HCT116 (cell line): Measurements from ENCODE around the gene BNIP5. TPM values are rescaled to one million over a fixed set of nuclear protein-coding genes. Genes with fewer than 3 reads are reported as not detected.

Source experiments
- ATAC-seq: fragments of 200-7000 bp; cut with Tn5 transposase; 2 replicates; pipeline ENCODE4 v1.9.1; 2020; ENCODE audit warnings: mild to moderate bottlenecking, moderate library complexity
- BruUV-seq: library from RNA; stranded (reverse); fragments of 400-500 nt; replicated peaks from 2 replicates; lab custom pipeline; 2021; lab: Mats Ljungman, UMichigan
- CTCF ChIA-PET: fragments of 300-600 bp; sonication (Branson Sonifier 250); formaldehyde crosslinking; loops from one replicate; lab custom pipeline; 2021; ENCODE audit warnings: antibody characterized with exemption; lab: Charles Lee
- POLR2A ChIA-PET: fragments of 300-600, 350-600 bp; sonication (Branson Sonifier 250); formaldehyde crosslinking; loops from one replicate; lab custom pipeline; 2021; ENCODE audit warnings: antibody characterized with exemption; lab: Charles Lee
- RAD21 ChIA-PET, 2 experiments: fragments of 300-600 bp; sonication (Branson Sonifier 250); formaldehyde crosslinking; loops; one replicate each; lab custom pipeline; 2023; ENCODE audit warnings: low total read pairs in 2 of 2; ENCODE audit not compliant: uncharacterized antibody in 2 of 2, unreplicated experiment in 2 of 2, low non-redundant PET in 1 of 2; lab: Charles Lee
- DNase-seq: peaks from one replicate; pipeline ENCODE4 v3.0.0-alpha.2; 2010; ENCODE audit warnings: low read depth, low spot score
- H2AFZ ChIP-seq: fragments of 200-600 bp; shearing (Covaris generic), sonication (generic); 2 replicates; pipeline ENCODE4 v1.6.1; 2017; ENCODE audit warnings: low read depth, mixed run types, mixed read lengths, antibody characterized with exemption, low read length; ENCODE audit not compliant: poor library complexity, severe bottlenecking
- H3K27ac ChIP-seq: 2 replicates; pipeline ENCODE4 v1.5.1; 2012; ENCODE audit warnings: low read depth, low read length
- H3K27me3 ChIP-seq: fragments of 200-600 bp; sonication (generic); 2 replicates; pipeline ENCODE4 v1.6.1; 2016; ENCODE audit warnings: mixed run types, low read length, mixed read lengths; ENCODE audit not compliant: insufficient read depth
- H3K36me3 ChIP-seq, 2 experiments: fragments of 200-500 bp in 1 of 2; fragments of 200-600 bp in 1 of 2; sonication (Bioruptor generic) in 1 of 2; sonication (generic) in 1 of 2; 2 replicates each; pipeline versions ENCODE4 v1.5.1 to v1.6.1; 2014 to 2016; ENCODE audit warnings: low read length in 2 of 2, inconsistent platforms in 1 of 2, mixed read lengths in 1 of 2, mixed run types in 1 of 2; ENCODE audit not compliant: insufficient read depth in 2 of 2, control insufficient read depth in 1 of 2
- H3K4me1 ChIP-seq, 2 experiments: fragments of 200-600 bp in 1 of 2; sonication (generic) in 1 of 2; 2 replicates each; pipeline versions ENCODE4 v1.5.1 to v1.6.1; 2012 to 2017; ENCODE audit warnings: low read length in 2 of 2, inconsistent platforms in 1 of 2, mild to moderate bottlenecking in 1 of 2, mixed read lengths in 1 of 2, mixed run types in 1 of 2, moderate library complexity in 1 of 2; ENCODE audit not compliant: insufficient read depth in 2 of 2, control insufficient read depth in 1 of 2
- H3K4me2 ChIP-seq: fragments of 200-600 bp; sonication (generic); 2 replicates; pipeline ENCODE4 v1.6.1; 2017; ENCODE audit warnings: mixed run types, low read length, mixed read lengths
- H3K4me3 ChIP-seq, 2 experiments: fragments of 200-600 bp in 1 of 2; sonication (generic) in 1 of 2; replicated peaks in 1 of 2; 2 replicates each; pipeline ENCODE4 v1.5.1; 2011 to 2016; ENCODE audit warnings: low read length in 2 of 2, control low read depth in 1 of 2, low read depth in 1 of 2, mild to moderate bottlenecking in 1 of 2, mixed read lengths in 1 of 2, mixed run types in 1 of 2
- H3K79me2 ChIP-seq: fragments of 200-600 bp; sonication (generic); 2 replicates; pipeline ENCODE4 v1.6.1; 2017; ENCODE audit warnings: mild to moderate bottlenecking, mixed run types, low read length, moderate library complexity, mixed read lengths; ENCODE audit not compliant: insufficient read depth
- H3K9ac ChIP-seq: fragments of 200-600 bp; sonication (generic); 2 replicates; pipeline ENCODE4 v1.6.1; 2016; ENCODE audit warnings: low read length, mixed read lengths
- H3K9me2 ChIP-seq: fragments of 200-600 bp; sonication (generic), shearing (Covaris generic); 2 replicates; pipeline ENCODE4 v1.6.1; 2017; ENCODE audit warnings: mixed run types, mild to moderate bottlenecking, moderate library complexity; ENCODE audit not compliant: insufficient read depth
- H3K9me3 ChIP-seq, 2 experiments: fragments of 200-500 bp in 1 of 2; fragments of 200-600 bp in 1 of 2; sonication (Bioruptor generic) in 1 of 2; sonication (generic) in 1 of 2; 2 replicates each; pipeline ENCODE4 v1.6.1; 2014 to 2017; ENCODE audit warnings: low read length in 2 of 2, mixed read lengths in 2 of 2, inconsistent platforms in 1 of 2, low read depth in 1 of 2, mild to moderate bottlenecking in 1 of 2, mixed run types in 1 of 2, moderate library complexity in 1 of 2; ENCODE audit not compliant: control insufficient read depth in 1 of 2, insufficient read depth in 1 of 2
- H4K20me1 ChIP-seq: fragments of 200-600 bp; sonication (generic), shearing (Covaris generic); 2 replicates; pipeline ENCODE4 v1.6.1; 2017; ENCODE audit warnings: mixed run types, mild to moderate bottlenecking, moderate library complexity; ENCODE audit not compliant: insufficient read depth
- ATF3 ChIP-seq: IDR thresholded peaks from 2 replicates; pipeline ENCODE4 v1.6.1; 2012
- CBX3 ChIP-seq: IDR thresholded peaks from 2 replicates; pipeline ENCODE4 v1.6.1; 2012; ENCODE audit warnings: low read depth
- CEBPB ChIP-seq: IDR thresholded peaks from 2 replicates; pipeline ENCODE4 v1.6.1; 2012; ENCODE audit warnings: low read depth
- ELF1 ChIP-seq: IDR thresholded peaks from 2 replicates; pipeline ENCODE4 v1.6.1; 2012; ENCODE audit warnings: low read depth, borderline replicate concordance
- EZH2 ChIP-seq: fragments of 200-600 bp; sonication (generic); IDR thresholded peaks from 2 replicates; pipeline ENCODE4 v1.6.1; 2017; ENCODE audit warnings: antibody characterized with exemption, mixed run types
- FOSL1 ChIP-seq: IDR thresholded peaks from 2 replicates; pipeline ENCODE4 v1.6.1; 2012; ENCODE audit warnings: low read depth
- JUND ChIP-seq: IDR thresholded peaks from 2 replicates; pipeline ENCODE4 v1.6.1; 2012
- MAX ChIP-seq: IDR thresholded peaks from 2 replicates; pipeline ENCODE4 v1.6.1; 2012
- POLR2A ChIP-seq: IDR thresholded peaks from 2 replicates; pipeline ENCODE4 v1.7.0; 2011; ENCODE audit warnings: borderline replicate concordance; ENCODE audit not compliant: insufficient read depth, insufficient read length; ENCODE audit errors: extremely low read depth
- REST ChIP-seq: IDR thresholded peaks from 2 replicates; pipeline ENCODE4 v1.6.1; 2012; ENCODE audit warnings: low read depth
- SIN3A ChIP-seq: IDR thresholded peaks from 2 replicates; pipeline ENCODE4 v1.6.1; 2012; ENCODE audit warnings: low read depth
- SP1 ChIP-seq: IDR thresholded peaks from 2 replicates; pipeline ENCODE4 v1.6.1; 2012; ENCODE audit warnings: low read depth
- SRF ChIP-seq: IDR thresholded peaks from 2 replicates; pipeline ENCODE4 v1.6.1; 2012; ENCODE audit warnings: low read depth
- ZBTB33 ChIP-seq: IDR thresholded peaks from 2 replicates; pipeline ENCODE4 v1.6.1; 2011; ENCODE audit warnings: mild to moderate bottlenecking, low read length, moderate library complexity; ENCODE audit not compliant: insufficient replicate concordance; ENCODE audit errors: extremely low read depth
- ZFX ChIP-seq: fragments of 450-650 bp; IDR thresholded peaks from 2 replicates; pipeline ENCODE4 v1.6.1; 2017
- ZNF274 ChIP-seq: fragments of 200-500 bp; sonication (Bioruptor generic); IDR thresholded peaks from 2 replicates; pipeline ENCODE4 v1.6.1; 2014; ENCODE audit warnings: mild to moderate bottlenecking, low read depth, low read length, inconsistent platforms
- intact Hi-C: fragments of 100-400 bp; cut with micrococcal nuclease; formaldehyde crosslinking; loops from 2 replicates; pipeline ENCODE4 v1.10.0; 2022
- total RNA-seq: library from RNA; stranded (reverse); gene quantifications from one replicate; pipeline ENCODE4 v1.2.1, GENCODE V29; 2021; ENCODE audit not compliant: unreplicated experiment

Gene BNIP5
- total RNA-seq, 1 experiment from 2014 or later, result not detected

- TF ChIP-seq CEBPB, result no peak
- TF ChIP-seq ATF3, result no peak
- no peak for TF ChIP-seq SIN3A
- TF ChIP-seq REST, result no peak
- TF ChIP-seq FOSL1, result no peak
- TF ChIP-seq ELF1, result no peak
- no peak for TF ChIP-seq EZH2
- no peak for TF ChIP-seq ZNF274
- TF ChIP-seq, all 23 proteins: peak for 0
These were observed 36.8 kb upstream of the BNIP5 start (continued) for GRCh38 chr6:36373368-36374019.

- Histone ChIP-seq H3K4me3 (no peak overlapping the region), H3K79me2 (no peaks in the 10 kb centered on the region), H2AFZ (no peak overlapping the region), H3K9me3 (no peaks in the 10 kb centered on the region), H3K36me3 (no peaks in the 10 kb centered on the region), H3K9me2 (no peaks in the 10 kb centered on the region), H3K27me3 (no peaks in the 10 kb centered on the region), H3K4me1 (no peaks in the 10 kb centered on the region), H3K4me2 (no peak overlapping the region), H4K20me1 (no peaks in the 10 kb centered on the region), H3K9ac (no peak overlapping the region), H3K27ac (no peak overlapping the region)
- intact Hi-C loops, result no loop called here
- POLR2A ChIA-PET, result no interaction called here
- no peak for DNase-seq
- RAD21 ChIA-PET, result no interaction called here
- BruUV-seq, result no TSS peak
- ATAC-seq, result no peak
- CTCF ChIA-PET, result interaction anchor here (0.7 kb wide), 1 partner anchor 67 kb away, joined by 3 read pairs; no protein-coding TSS in a partner anchor
- TF ChIP-seq ATF3 (no peak), ELF1 (no peak), SP1 (no peak), ZFX (no peak), REST (no peak), CBX3 (no peak), FOSL1 (no peak), ZBTB33 (no peak), JUND (no peak), SRF (no peak), POLR2A (no peak), MAX (no peak)
These were observed 35.4 kb upstream of the BNIP5 start for GRCh38 chr6:36372088-36372487.
